HG02885 (cell line): ENCODE data around the gene NXN.
"Not testable (repeated sequence)": the region's sequence is repeated elsewhere in the genome, so short reads cannot be mapped to it uniquely, and the experiment has no call there.

Experiments used
- ATAC-seq: cut with Tn5 transposase; IDR thresholded peaks from one replicate; pipeline ENCODE4 v1.9.1; 2021; ENCODE audit warnings: mild to moderate bottlenecking; ENCODE audit not compliant: unreplicated experiment, poor library complexity

The NXN gene

GRCh38 chr17:1007310-1008007 lies 27.9 kb upstream of the NXN start:
- no peak for ATAC-seq

GRCh38 chr17:1006054-1006453 lies 26.5 kb upstream of the NXN start:
- ATAC-seq: no peak

DNA sequence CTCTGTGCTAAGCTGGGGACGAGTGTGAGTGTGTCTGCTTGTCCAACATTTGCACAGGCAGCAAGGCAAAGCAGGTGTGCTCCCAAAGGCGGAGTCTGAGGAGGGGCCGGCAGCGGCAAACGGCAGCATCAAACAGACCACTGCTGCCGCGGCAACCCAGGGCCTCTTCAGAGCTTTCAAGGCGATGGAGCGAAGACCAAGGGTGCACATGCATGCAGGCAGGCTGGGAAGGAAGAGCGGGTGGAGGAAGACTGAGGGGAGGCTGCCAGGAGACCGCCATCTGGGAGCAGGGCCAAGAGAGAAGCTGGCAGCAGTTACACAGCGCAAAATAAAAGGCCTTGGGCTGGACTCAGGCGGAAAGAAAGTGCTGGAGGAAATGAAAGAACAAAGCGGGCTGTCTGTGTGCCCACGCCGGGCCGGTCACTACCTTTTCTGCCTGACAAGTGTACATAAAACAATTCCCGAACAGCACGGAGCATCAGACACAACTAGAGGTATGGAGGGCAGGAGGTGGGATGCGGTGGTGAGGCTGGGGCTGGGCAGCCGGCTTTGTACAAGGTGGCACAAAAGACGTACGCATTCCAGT lies 25.9 kb upstream of the NXN start:
- no peak for ATAC-seq

DNA sequence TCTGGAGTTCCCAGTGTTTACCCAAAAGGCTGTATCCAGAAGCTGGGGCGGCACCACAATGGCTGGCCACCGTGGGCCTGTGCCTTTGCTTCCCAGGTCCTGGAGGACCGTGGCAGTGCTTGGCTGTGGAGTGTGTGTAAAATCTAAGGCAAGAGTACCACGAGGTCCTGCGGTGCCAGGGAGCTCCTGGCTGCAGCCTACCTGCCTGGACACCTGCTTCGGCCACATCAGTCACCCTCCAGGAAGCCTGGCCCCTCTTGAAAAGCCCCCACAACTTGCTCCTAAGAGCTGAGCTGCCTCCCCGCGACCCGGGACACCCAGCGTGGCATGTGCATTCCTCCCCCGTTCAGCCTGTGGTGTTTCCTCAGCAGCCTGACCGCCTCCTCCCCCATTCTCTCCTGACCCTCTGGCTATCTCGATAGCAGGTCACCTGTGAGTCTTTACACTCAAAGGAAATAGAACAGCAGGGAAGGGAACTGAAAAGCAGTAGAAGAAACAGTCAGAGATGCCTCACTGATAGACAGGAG lies 25.3 kb upstream of the NXN start:
- ATAC-seq: no peak

DNA sequence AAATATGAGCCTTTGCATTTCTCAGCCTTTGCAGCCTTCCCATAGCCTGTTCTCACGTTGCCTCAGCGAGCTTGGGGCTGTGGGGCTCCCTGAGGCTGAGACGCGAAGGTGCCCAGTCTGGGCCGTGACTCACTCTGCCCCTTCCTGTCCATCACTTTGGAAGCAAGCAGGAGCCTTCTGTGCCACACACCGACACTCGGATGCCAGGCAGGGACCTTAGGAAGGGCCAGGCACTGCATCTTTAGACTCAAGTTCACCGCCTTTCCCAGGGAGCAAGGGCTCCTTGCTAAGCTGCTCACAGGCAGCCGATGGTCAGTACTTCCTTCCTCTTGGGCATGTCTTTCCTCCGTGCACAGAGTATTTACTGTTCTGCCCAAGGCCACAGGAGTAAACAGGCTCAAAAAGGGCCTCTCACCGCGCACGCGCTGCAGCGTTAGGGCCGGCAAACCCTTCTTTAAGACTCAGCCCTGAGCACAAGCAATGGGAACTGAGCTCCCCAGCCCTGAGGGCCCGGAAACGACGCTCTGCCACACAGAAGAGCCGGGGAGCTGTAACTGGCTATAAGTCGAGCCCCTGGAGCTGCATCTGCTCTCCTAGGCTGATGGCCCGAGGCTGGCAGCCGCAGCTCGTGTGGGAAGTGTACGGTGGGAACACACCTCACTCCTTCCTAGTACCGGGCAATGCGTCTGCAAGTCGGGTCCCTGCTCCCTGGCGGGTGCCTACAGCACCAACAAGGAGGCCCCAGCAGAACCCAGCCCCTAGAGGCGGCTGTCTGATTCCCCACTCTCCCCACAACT lies 24.6 kb upstream of the NXN start:
- no peak for ATAC-seq

DNA sequence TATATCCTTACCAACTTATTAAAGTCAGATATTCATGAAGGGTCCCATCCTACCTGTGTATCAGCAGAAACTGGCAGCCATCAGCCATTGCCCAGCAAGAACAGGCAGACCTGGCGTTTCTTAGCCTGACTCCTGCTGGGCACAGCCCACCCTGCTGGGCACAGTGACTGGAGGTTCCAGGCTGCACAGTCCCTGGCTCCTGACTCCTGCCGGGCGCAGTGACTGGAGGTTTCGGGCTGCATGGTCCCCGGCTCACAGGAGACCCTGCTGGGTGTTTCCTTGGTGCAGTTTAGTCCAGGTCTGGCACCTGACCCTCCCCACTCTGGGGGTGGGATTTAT lies 24.0 kb upstream of the NXN start:
- no peak for ATAC-seq

DNA sequence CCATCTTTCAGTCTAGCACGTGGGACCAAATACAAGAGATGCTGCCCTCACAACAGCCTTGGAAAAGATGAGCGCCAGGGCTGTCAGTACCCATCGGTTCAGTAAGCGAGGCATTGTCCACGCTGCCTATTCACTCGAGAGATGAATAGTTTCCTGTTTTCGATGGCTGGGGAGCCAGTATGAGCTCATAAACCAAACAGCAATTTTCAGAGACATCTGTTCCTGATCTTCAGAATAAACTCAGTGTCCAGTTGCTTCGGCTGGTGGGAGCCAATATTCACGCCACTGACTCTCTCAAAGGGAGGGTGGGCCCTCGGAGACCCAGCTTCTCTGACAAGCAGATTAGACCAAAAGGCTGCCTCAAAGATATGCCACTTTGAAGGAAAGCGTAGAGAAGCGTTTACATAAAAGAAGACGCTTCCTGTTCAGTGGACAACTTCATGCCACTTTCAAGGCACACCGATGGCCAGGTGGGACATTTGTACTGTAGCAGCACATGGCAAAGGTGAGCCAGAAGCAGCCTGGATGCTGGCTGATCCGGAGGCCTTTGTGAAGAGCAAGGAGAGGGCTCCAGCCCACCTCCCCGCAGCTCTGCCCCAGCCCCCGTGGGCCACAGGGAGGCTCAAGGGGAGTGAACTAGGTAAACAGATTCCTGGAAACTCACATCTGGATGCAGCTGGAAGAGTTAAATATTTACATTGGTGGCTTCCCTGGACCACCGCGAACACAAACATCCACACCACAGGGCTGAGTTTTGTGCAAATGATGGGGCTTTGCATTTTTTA lies 23.4 kb upstream of the NXN start:
- ATAC-seq: no peak

DNA sequence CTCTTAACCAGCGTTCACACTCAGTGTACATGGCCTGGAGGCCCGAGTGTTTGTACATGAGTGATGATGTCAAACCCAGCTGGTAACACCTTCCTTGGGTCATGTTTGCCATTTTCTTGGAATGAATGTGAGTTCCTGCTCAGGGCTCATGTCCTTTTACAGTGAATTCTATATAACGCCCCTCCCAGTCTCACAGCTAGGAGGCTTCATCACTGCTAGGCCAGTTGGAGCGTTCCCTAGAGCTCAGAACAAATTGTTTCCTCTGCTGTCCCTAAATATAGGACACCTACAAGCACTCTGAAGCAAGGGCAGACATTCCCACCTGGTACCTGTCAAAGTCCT lies 22.8 kb upstream of the NXN start:
- no peak for ATAC-seq

- ATAC-seq: no peak
Observed at GRCh38 chr17:1001640-1002411, 22.2 kb upstream of the NXN start.

DNA sequence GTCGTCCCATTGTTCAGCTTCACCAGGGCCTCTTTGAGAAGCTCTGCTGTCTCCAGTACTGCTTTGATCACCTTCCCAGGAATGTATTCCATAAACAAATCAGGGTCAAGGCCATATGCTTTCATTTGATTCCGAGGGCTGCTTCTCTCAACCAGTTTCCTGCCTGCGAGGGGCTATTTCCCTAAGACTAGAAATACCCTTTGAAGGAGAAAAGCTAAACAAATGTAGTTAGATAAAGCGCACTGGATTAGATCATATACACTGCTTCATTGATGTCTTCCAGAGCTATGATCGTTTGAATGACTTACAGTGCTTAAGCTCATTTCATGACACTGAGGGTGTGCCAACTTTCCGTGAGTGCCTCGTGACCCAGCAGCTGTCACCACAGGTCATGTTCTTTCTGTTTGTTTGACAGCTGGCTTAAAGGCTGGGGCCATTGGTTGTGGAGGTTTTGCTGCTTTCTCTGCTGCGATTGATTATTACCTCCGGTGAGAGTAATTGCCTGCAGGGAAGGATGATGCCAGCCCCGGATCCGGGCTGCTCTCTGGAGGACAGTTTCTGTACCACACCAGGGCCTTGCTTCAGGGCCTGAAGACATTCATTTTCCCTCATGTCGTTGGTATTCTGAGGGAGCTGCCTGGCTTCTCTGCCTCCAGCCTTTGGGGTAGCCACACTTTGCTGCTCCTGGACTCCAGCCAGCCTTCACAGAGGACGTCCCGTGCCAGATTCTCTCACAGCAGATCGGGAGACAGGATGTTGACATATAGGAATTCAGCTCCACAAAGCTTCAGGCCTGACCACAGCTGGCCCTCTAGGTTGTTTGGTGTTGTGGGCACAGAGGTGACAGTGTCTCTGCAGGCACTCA lies 21.3 kb upstream of the NXN start:
- ATAC-seq: no peak

GRCh38 chr17:998111-998510 lies 18.5 kb upstream of the NXN start:
- no peak for ATAC-seq

GRCh38 chr17:996554-997344 lies 17.2 kb upstream of the NXN start, which contains the start of gene TIMM22:
TSS of gene TIMM22 (plus strand) at chr17:997129. CDS start at chr17:997143, 14 bp downstream.
- peak; percentile 86 for ATAC-seq

DNA sequence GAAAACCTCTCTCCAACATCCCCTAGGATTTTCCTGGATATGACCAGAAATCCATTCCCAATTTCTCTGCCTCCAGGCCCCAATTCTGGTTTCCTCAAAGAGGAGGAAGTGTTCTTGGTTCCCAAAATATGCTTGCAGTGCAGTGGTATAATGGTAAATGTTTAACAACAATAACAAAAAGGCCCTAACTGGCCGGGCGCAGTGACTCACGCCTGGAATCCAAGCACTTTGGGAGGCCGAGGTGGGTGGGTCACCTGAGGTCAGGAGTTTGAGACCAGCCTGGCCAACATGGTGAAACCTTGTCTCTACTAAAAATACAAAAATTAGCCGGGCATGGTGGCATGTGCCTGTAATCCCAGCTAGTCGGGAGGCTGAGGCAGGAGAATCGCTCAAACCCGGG lies 15.7 kb upstream of the NXN start:
- not testable (repeated sequence) for ATAC-seq

- ATAC-seq: no peak
Observed at GRCh38 chr17:992933-993332, 13.4 kb upstream of the NXN start.

GRCh38 chr17:988561-988960 lies 9.0 kb upstream of the NXN start:
- no peak for ATAC-seq

- no peak for ATAC-seq
Observed at GRCh38 chr17:987931-988330, 8.4 kb upstream of the NXN start.

DNA sequence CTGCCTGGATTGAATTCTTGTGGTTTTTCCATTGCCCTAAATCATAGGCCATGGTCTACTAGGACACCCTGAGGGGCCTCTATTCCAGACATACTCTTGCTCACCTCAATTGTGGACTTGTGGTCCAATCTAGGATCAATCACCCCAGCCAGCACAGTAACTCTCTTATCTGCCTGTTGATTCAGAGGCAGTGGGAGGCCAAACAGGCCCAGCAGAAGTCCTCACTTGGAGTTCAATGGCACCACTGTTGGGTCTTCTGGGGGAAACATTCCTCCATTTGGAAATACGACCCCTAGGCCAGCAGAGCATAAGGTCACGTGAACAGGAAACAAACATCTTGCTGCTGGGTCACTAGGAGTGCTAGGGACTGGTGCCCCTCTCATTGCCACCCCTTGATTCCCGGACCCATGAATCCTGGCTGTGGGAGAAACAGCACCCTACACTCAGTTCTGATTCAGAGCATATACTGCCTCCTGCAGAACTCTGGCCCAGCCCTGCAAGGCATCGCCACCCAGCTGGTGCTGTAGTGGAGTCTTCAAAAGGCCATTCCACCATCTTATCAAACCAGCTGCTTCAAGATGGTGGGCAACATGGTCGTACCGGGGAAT lies 6.8 kb upstream of the NXN start:
- no peak for ATAC-seq

GRCh38 chr17:983921-984320 lies 4.3 kb upstream of the NXN start:
- no peak for ATAC-seq
